GM19328 (cell line): ENCODE measurements around the gene SH2B2.
A peak's percentile ranks its signal among the peaks of the same experiment; 100 is the strongest.
"Not testable (repeated sequence)": the region's sequence is repeated elsewhere in the genome, so short reads cannot be mapped to it uniquely, and the experiment has no call there.

ENCODE experiments used
- ATAC-seq: cut with Tn5 transposase; IDR thresholded peaks from one replicate; pipeline ENCODE4 v1.9.1; 2021; ENCODE audit warnings: mild to moderate bottlenecking, moderate library complexity; ENCODE audit not compliant: unreplicated experiment

The SH2B2 gene

DNA sequence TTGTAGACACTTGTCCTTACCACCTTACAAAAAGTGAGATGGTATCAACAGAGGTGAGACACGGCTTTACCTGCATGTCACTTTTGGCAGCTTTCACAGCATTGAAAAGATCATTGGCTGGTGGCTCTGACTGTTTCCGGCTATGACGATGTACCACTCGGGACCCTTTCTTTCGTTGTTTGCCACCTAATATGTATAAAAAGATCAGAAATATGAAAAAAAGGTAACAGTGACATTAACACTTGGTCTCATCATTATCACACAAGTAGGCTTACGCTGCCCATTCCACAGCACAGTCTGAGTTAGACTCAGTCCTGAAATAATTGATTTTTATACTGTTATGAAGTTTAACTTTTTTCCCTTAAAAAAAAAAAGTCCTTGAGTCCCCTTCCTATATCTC lies 40.5 kb downstream of the SH2B2 start:
- not testable (repeated sequence) for ATAC-seq

DNA sequence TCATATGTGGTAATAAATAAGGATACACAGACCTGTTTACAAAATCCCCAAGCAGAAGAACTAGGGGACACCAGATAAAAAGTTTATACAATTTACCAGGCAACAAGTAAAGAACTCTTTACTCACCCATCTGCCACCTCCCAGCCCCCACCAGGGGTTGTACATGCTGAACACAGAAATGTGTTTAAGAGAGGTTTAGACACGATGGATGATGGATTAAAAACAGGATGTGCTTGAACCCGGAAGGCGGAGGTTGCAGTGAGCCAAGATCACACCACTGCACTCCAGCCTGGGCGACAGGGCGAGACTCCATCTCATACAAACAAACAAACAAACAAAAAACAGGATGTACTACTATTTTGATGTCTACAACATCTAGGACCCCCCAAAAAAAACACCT lies 42.2 kb downstream of the SH2B2 start:
- ATAC-seq, result not testable (repeated sequence)

DNA sequence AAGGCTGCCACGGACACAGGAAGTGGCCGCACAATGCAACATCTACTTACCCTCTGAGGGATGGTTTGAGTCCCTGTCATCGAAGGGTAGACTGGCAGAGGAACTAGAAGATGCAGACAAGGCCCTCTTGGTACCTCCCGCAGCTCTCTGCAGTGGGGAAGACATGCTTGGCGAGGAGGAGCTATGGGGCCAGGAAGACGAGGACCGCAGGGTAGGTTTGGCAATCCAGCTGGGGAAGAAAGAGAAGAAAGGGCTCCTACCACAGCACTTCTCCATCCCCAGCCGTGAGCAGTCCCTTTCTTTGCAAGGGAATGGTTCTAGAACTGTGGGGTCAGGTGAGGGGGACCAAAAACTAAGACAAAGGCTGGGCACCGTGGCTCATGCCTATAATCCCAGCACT lies 42.7 kb downstream of the SH2B2 start:
- ATAC-seq, result not testable (repeated sequence)

DNA sequence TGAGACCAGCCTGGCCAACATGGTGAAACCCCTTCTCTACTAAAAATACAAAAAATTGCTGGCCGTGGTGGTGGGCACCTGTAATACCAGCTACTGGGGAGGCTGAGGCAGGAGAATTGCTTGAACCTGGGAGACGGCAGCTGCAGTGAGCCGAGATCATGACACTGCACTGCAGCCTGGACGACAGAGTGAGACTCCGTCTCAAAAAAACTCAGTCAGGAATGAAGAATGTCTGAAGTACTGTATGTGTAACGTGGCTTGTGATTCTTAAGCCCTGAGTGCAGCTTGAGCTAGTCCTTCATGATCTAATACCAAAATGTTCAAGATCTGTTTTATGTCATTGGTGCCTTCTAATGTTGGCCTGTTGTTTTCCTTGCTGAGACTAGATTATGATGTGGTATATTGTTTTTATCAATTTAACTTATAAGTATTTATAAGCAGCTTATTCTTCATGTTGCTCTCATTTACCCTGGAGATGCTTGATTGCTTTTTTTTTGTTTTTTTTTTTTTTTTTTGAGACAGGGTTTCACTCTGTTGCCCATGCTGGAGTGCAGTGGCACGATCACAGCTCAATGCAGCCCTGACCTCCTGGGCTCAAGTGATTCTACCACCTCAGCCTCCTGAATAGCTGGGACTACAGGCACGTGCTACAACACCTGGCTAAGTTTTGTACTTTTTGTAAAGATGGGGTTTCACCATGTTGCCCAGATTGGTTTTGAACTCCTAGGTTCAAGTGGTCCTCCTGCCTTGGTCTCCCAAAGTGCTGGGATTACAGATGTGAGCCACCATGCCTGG lies 44.2 kb downstream of the SH2B2 start:
- ATAC-seq, result not testable (repeated sequence)

DNA sequence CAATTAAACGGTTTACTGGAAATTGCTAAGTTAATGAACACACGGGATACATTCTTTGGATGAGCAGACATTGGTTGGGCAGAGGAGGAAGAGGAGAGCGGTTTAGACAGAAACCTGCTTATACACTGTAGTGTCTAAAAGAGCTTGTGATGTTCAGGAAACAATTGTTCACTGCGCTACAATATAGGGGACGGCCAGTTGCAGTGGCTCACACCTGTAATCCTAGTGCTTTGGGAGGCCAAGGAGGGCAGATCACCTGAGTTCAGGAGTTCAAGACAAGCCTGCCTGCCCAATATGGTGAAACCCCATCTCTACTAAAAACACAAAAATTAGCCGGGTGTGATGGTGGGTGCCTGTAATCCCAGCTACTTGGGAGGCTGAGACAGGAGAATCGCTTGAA lies 48.9 kb downstream of the SH2B2 start:
- ATAC-seq, result not testable (repeated sequence)

DNA sequence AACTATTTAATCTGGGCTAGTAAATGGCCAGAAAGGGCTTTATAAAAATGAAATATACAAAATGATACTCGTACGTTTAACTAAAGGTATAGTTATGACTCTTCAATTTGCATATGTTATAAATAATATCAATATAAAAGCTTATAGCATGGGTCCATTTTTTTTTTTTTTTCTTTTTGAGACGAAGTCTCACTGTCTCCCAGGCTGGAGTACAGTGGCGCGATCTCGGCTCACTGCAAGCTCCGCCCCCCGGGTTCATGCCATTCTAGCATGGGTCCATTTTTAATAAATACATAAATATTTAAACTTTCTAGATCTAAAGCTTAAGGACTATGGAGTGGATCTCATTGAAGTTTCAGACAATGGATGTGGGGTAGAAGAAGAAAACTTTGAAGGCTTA lies 50.3 kb downstream of the SH2B2 start:
- not testable (repeated sequence) for ATAC-seq

DNA sequence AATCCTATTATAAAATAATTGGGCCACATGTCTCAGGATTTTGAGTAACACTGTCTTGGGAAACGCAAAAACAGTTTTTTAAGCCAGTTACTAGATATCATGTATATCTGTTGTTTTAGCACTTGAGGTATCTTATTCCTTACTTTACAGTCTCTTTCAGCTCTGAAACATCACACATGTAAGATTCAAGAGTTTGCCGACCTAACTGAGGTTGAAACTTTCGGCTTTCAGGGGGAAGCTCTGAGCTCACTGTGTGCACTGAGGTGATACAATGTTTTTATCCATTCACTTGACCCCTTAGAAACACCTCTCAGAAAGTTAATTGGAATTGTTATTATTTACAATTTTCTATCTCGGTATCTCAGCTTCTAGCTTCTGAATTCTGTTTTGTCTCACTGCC lies 50.8 kb downstream of the SH2B2 start:
- not testable (repeated sequence) for ATAC-seq

DNA sequence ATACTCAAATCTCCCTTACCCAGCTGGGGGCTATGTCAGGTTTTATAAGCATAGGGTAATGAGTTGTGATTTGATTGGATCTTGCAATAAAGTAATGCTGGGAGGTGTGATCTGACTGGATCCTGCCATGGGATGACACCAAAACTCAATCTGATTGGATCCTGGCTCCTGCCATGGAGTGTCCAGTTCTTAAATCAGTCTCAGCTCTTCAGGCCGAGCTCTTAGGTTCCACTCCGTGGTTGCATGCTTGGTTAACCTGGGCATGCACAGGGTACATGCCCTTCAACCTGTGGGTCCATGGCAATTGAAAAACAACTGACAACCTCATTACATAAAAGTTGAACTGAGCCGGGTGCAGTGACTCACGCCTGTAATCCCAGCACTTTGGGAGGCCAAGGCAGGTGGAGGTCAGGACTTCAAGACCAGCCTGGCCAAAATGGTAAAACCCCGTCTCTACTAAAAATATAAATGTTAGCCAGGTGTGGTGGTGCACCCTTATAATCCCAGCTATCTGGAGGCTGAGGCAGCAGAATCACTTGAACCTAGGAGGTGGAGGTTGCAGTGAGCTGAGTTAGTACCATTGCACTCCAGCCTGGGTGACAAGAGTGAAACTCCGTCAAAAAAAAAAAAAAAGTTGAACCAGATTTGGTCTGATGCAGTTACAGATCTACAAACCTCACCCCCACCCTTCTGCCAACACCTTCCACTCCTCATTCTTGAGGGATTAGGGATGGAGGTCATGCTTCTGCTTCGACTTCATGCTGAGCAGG lies 54.1 kb downstream of the SH2B2 start:
- ATAC-seq, result not testable (repeated sequence)

DNA sequence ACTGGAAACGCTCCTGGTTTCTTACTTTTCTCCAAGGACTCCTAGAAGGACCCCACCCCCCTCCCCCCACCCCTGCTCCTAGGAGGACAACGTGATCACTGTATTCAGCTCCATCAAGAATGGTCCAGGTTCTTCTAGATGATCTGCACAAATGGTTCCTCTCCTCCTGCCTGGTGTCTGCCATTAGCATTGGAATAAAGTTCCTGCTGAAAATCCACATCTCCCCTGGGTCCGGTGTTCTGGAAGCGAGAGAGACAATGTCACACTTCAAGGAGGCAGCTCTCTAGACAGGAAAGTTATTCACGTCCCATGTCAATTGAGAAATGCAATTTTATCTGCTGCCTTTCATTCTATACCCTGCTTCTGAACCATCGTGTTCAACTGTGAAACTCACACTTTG lies 60.3 kb downstream of the SH2B2 start:
- ATAC-seq, result not testable (repeated sequence)

DNA sequence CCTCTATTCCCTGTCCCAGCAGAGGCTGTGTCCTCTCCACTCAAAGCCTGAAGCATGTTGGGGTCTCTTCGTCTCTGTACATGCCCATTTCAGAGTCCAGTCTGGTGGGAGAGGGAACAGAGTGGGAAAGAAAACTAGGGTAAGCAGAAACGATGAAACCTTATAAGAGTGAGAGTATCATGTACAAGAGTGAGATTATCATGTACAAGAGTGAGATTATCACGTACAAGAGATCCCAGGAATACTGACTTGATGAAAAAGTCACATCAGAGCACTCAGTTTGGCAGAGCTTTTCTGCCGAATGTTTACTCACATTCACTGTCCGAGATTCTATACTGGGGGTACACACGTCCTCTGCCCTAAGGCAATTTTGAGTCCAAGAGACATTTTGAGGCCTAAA lies 69.7 kb downstream of the SH2B2 start, which contains the start of gene SPDYE6:
SPDYE6 (minus strand) TSS at position 101 of the 400 bp plus-strand sequence. CDS start 421 bp downstream, outside the sequence.
- not testable (repeated sequence) for ATAC-seq

DNA sequence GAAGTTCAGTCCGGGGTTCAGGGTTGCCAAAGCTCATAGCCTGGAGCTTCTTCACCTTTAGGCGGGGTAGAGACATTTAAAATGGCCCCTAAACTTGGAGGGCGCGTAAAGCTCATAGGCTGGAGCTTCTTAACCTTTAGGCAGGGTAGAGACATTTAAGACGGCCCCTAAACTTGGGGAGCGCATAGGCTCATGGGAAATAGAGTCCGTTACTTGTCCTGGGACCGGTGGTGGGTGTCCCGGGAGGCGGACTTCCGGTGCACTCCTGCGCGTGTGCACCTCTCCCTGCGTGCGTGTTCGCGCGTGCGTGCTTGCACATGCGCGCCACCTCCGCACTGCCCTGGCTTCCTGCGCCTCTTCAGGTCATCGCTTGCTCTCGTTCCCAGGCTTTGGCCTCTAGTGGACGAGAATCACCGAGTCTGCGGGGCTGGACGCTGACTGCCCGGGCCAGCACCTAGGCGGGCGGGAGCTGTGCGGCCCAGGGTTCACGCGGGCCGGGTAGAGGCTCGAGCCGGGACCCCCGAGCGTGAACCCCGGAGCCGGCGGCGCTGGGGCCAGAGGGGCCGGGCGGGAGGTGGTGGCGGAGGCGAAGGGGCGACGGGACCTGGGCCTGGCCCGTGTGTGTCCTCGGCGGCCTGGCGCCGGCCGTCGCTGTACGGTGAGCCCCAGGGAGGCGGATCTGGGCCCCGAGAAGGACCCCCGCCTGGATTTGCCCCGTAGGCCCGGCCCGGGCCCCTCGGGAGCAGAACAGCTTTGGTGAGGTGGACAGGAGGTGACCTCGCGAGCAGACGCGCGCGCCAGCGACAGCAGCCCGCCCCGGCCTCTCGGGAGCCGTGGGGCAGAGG lies 77.1 kb downstream of the SH2B2 start:
- peak; percentile 98 for ATAC-seq

DNA sequence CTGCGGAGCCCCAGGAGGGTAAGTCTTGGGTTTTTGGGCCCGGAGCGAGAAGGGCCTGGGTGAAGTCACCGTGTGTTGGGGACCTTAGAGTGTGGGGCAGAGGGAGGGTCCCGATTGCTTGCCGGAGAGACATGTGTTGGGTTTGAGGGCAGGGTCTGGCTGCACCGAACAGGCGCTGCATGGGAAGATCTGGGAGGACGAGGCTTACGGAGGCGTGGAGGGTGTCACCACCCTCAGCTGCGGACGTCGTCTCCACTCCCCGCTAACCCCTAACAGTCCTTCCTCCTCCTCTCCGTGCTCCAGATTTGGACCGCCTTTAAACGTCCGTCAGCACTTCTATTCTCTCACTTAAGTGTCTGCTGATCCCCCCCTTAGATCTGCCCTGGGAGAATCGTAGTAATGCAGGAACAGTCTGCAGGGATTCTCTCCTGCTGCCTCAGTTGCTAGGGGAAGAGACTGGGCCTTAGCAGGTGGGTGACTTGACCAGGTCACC lies 77.8 kb downstream of the SH2B2 start:
- not testable (repeated sequence) for ATAC-seq

DNA sequence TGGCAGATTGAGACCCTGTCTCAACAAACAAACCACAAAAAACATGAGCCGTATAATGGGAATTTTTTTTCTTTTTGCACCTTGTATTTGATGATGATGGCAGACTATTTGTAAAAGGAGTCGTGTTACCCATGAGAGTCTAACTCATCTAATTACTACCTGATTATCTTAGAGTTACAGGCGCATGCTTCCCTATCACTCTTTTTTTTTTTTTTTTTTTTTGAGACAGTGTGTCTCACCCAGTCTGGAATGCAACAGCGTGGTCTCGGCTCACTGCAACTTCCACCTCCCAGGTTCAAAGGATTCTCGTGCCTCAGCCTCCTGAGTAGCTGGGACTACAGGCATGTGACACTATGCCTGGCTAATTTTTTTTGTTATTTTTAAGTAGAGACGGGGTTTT lies 78.7 kb downstream of the SH2B2 start:
- not testable (repeated sequence) for ATAC-seq

DNA sequence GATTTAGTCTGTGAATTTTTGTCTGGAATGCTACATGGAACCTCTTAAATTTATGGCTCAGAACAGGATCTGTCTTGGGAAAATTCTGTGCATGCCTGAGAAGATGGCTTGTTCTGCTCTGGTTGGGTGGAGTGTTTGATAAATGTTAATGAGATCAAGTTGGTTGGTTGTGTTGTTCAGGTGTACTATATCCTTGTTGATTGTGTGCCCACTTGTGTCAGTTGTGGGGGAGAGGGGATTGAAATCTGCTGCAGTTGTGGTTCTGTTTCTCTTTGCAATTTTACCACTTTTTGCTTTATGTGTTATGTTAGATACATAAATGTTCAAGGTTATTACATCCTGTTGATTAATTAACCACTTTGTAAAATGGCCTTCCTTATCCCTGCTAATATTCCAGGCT lies 83.4 kb downstream of the SH2B2 start:
- not testable (repeated sequence) for ATAC-seq
